GM10266 (cell line): ENCODE data around the gene CLDN10.
A peak's percentile ranks its signal among the peaks of the same experiment; 100 is the strongest.

Experiments
- DNase-seq: peaks from one replicate; pipeline ENCODE4 v3.0.0; 2012; ENCODE audit errors: extremely low spot score
- TF ChIP-seq, protein P1 (sequence below): IDR thresholded peaks from 2 replicates; pipeline ENCODE4 v1.5.1; 2012; ENCODE audit warnings: mild to moderate bottlenecking, low read depth; ENCODE audit not compliant: control insufficient read depth, insufficient read depth; ENCODE audit errors: missing control alignments

The CLDN10 gene, protein sequence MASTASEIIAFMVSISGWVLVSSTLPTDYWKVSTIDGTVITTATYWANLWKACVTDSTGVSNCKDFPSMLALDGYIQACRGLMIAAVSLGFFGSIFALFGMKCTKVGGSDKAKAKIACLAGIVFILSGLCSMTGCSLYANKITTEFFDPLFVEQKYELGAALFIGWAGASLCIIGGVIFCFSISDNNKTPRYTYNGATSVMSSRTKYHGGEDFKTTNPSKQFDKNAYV

DNA sequence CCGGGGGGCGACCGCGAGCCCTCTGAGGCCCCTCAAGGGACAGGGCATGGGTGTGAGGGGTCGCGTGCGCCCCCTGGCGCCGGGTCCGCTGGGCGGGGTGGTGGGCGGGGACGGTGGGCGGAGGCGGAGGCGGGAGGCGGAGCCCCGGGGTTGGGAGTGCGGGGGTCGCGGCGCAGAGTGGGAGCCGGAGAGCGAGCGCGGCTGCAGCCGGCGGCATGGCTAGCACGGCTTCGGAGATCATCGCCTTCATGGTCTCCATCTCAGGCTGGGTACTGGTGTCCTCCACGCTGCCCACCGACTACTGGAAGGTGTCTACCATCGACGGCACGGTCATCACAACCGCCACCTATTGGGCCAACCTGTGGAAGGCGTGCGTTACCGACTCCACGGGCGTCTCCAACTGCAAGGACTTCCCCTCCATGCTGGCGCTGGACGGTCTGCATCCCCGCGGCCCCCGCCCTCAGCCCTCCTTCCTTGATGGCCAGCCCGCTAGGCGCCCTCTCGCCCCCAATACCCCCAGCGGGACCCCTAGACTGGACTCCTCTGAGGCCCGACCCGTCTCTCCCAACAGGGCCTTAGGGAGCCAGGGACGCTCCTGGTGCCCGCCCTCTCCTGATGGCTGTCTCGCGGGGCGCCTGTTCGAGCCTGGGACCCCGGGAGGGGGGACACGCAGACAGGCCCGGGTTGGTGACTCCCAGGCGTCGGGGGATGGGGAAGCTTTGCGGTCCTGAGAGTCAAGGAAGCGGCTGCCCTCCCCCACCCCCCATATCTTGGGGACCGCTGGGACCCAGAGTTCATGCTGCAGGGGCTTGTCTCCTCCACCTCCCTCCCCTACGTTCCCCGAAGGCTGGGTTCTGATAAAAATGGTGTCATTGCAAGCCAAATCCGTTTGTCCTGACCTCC is at the start of gene CLDN10:
CLDN10 (plus strand) TSS at position 182 of the 903 bp plus-strand sequence; CDS start at position 216, 34 bp downstream.
- TF ChIP-seq, protein P1, sequence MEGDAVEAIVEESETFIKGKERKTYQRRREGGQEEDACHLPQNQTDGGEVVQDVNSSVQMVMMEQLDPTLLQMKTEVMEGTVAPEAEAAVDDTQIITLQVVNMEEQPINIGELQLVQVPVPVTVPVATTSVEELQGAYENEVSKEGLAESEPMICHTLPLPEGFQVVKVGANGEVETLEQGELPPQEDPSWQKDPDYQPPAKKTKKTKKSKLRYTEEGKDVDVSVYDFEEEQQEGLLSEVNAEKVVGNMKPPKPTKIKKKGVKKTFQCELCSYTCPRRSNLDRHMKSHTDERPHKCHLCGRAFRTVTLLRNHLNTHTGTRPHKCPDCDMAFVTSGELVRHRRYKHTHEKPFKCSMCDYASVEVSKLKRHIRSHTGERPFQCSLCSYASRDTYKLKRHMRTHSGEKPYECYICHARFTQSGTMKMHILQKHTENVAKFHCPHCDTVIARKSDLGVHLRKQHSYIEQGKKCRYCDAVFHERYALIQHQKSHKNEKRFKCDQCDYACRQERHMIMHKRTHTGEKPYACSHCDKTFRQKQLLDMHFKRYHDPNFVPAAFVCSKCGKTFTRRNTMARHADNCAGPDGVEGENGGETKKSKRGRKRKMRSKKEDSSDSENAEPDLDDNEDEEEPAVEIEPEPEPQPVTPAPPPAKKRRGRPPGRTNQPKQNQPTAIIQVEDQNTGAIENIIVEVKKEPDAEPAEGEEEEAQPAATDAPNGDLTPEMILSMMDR: no peak
- DNase-seq: peak; percentile 35

DNA sequence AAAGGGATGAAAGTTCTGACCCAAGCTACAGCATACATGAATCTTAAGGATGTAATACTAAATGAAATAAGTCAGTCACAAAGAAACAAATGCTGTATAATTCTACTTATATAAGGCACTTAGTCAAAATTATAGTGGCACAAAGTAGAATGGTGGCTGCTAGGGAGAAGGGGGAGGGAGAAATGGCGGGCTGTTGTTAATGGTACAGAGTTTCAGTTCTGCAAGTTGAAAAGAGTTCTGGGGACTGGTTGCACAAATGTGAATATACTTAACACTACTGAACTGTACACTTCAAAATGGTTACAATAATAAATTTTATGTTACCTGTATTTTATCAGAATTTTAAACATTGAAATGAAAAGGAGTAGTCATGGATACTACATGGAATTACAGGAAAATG is 48.9 kb upstream of the CLDN10 start:
- no peak for DNase-seq
- TF ChIP-seq, protein P1: no peak

DNA sequence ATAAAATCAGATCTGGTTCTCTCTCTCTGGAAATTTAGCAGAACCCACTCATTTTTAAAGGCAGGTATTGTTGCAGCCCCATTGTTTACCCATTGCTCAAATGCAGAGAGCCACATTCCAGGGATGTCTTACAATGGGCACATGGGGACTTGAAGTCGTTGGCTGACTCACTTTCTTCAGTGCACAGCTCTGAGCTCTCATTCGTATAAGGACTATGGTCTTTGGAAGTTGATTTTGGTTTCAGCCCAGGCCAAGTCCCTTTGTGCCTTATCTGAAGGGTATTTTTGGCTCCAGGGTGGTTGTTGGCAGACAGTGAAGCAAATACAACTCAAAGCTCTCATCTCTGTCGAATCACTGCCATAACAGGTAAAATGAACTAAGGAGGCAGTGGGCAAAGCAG is 47.3 kb upstream of the CLDN10 start:
- TF ChIP-seq, protein P1: no peak
- no peak for DNase-seq

DNA sequence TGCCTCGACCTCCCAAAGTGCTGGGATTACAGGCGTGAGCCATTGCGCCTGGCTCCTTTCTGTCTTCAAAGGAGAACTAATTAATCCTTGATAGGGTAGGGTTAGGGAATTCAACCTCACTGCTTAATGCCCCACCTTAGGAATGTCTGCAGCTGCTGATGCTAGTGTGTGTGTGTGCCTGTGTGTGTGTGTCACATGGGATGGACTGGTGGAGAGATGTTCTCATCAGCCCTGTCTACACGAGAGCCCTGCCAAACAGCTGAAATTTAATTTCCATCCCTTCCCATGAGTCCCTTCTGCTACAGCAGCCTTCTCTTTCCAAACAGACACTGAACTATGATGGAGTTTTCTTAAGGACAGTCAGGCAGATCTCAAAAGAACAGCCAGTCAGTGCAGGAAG is 46.5 kb upstream of the CLDN10 start:
- DNase-seq: no peak
- TF ChIP-seq, protein P1: no peak

DNA sequence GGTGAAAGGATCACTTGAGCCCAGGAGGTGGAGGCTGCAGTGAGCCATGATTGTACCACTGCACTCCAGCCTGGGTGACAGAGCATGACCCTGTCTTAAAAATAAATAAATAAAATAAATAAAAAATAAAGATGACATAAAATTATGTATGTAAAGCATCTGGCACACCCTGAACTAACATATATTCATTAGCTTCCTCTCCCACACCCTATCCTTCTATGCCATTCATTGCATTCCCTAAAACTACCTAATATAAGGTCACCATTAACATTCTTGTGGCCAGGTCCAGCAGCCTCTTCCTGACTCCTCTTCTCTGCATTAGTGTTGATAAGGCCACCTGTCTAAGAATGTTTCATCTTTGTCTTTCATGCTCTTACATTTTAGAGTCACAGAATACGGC is 44.5 kb upstream of the CLDN10 start:
- TF ChIP-seq, protein P1: no peak
- DNase-seq: no peak

DNA sequence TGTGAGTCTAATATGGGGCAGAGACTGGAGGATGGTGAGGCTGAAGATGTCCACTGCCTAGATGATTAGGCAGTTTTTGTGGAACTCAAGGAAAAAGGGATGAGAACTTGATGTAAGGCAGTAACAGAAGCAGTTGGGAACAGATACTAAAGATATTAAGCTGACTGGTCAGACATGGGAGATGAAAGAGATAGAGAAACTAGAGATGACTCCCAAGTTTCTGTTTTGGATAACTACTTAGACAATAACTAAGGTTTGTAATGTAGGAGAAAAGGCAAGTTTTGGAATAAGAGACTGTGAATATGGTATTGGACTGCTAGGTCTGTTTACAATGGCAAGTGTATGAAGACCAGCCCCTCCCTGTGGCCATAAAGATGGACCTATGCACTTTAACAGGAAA is 43.5 kb upstream of the CLDN10 start:
- TF ChIP-seq, protein P1: no peak
- DNase-seq: no peak
